Measurements from ENCODE around the gene FBXL4. TPM values are rescaled to one million over a fixed set of nuclear protein-coding genes. Genes with fewer than 3 reads are reported as not detected.

FBXL4 gene
- total and polyA plus RNA-seq, 2 of the 8 experiments (the other 6 are each of a cell fraction or from before 2014, with no cell fraction given), result 6.9 to 13.8 TPM

DNA sequence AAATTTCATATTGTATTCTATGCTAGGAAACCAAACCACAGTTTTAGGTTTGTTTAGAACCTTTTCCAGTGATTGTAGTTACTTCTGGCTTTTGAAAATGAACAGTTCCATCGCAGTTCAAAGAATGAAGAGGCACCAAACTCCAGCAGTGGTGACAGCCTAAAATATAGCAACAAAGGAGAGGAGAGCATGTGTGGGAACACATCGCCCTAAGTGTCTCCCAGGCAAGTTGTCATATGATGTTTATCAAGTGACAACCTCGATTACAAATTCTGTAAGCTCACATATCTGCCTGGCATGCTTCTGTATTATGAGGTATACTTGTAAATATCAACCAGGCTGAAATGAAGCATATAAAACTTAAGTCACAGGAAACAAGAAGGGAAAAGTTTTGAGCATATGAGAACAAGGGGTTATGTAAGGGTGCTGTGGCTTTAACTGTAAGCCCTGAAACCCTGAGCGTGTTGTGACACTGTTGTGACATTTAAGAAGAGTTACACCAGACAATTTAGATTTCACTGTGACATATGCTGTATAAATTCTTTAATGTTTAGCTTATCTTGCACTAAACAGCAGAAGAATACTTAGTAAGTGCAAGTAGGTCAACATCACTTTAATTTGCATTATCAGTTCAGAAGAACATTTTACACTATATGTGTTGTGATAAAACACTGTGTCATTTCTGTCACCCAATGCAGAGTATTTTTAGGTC, 29.1 kb upstream of the FBXL4 start:
- Histone ChIP-seq H3K9me3 (ENCODE audit: insufficient read depth in 2 of 2, low read depth in 1 of 2, low read length in 1 of 2) (no peaks in the 10 kb centered on the region), H2BK5ac (ENCODE audit: low read depth, low read length) (no peak overlapping the region), H3K14ac (ENCODE audit: insufficient read length) (no peak overlapping the region), H3K79me2 (ENCODE audit: control insufficient read depth in 1 of 2, insufficient read depth in 2 of 2, low read length in 2 of 2) (no peaks in the 10 kb centered on the region), H3K56ac (replicated peaks; ENCODE audit: insufficient read length, low read depth, low read length) (no peak overlapping the region), H2BK120ac (replicated peaks; ENCODE audit: low read depth, low read length) (no peak overlapping the region), H3K27me3 (replicated peaks in 1 of 4; ENCODE audit: control insufficient read depth in 3 of 4, extremely low read depth in 1 of 4, insufficient read depth in 3 of 4, low read length in 3 of 4) (no peaks in the 10 kb centered on the region), H3K27ac (ENCODE audit: low read depth, low read length) (no peak overlapping the region), H2BK12ac (ENCODE audit: low read depth, low read length) (no peak overlapping the region), H4K8ac (ENCODE audit: extremely low read depth, insufficient read depth, low read length) (no peak overlapping the region), H2BK15ac (ENCODE audit: low read length) (no peak overlapping the region), H3K36me3 (ENCODE audit: control insufficient read depth in 2 of 4, insufficient read depth in 4 of 4, low read length in 3 of 4) (no peaks in the 10 kb centered on the region), H3K4me2 (ENCODE audit: insufficient read depth in 1 of 2, low read depth in 2 of 2, low read length in 2 of 2) (no peak overlapping the region), H2AK5ac (ENCODE audit: low read depth, low read length) (no peak overlapping the region), H2AFZ (ENCODE audit: low read length) (no peak overlapping the region), H3K4ac (replicated peaks; ENCODE audit: insufficient read length, low read depth, low read length) (no peak overlapping the region), H3K18ac (ENCODE audit: extremely low read depth, low read length) (no peak overlapping the region), H4K5ac (ENCODE audit: insufficient read length, low read depth, low read length) (no peak overlapping the region), H3K23ac (ENCODE audit: insufficient read length) (no peak overlapping the region), H3K23me2 (ENCODE audit: low read depth, low read length) (no peaks in the 10 kb centered on the region), H2BK20ac (ENCODE audit: low read length) (no peak overlapping the region), H4K20me1 (replicated peaks in 1 of 2; ENCODE audit: control insufficient read depth in 1 of 2, insufficient read depth in 2 of 2, low read length in 2 of 2) (no peaks in the 10 kb centered on the region), H3K4me3 (ENCODE audit: extremely low read depth in 1 of 4, insufficient read depth in 2 of 4, low read depth in 3 of 4, low read length in 4 of 4) (no peak overlapping the region), H4K91ac (replicated peaks; ENCODE audit: insufficient read length, low read length) (no peak overlapping the region), H3K9ac (replicated peaks in 1 of 4; ENCODE audit: extremely low read depth in 1 of 4, low read depth in 3 of 4, low read length in 3 of 4) (no peak overlapping the region), H3K79me1 (ENCODE audit: low read depth, low read length) (no peaks in the 10 kb centered on the region), H3K4me1 (replicated peaks in 1 of 4; ENCODE audit: control insufficient read depth in 3 of 4, insufficient read depth in 4 of 4, low read length in 3 of 4) (no peaks in the 10 kb centered on the region)
- FAIRE-seq (no peak), DNase-seq (ENCODE audit: low read depth in 1 of 2, low spot score in 2 of 2) (no peak)
- ChIA-PET POLR2A (ENCODE audit: partially characterized antibody) (no interaction called here), CTCF (ENCODE audit: partially characterized antibody) (no interaction called here)
- 85% methylated on average over 4 of the region's 4 CpGs; no CpG with 5 or more reads in 1 of the 2 experiments for WGBS, 2 experiments (ENCODE audit: extremely low coverage in 1 of 2, insufficient coverage in 1 of 2, insufficient read length in 1 of 2, insufficient replicate concordance in 2 of 2, low coverage in 1 of 2, low lambda C conversion rate in 2 of 2, missing lambda C conversion rate in 1 of 2)
- TF ChIP-seq SIX5 (IDR thresholded peaks at IDR 0.05; ENCODE audit: low read depth, low read length), result no peak
- TF ChIP-seq CREB1 (IDR thresholded peaks at IDR 0.05), result no peak
- TF ChIP-seq BRCA1 (IDR thresholded peaks at IDR 0.05; ENCODE audit: low read depth, low read length), result no peak
- TF ChIP-seq JUND (IDR thresholded peaks at IDR 0.05; ENCODE audit: low read length), result no peak
- TF ChIP-seq, protein P1, sequence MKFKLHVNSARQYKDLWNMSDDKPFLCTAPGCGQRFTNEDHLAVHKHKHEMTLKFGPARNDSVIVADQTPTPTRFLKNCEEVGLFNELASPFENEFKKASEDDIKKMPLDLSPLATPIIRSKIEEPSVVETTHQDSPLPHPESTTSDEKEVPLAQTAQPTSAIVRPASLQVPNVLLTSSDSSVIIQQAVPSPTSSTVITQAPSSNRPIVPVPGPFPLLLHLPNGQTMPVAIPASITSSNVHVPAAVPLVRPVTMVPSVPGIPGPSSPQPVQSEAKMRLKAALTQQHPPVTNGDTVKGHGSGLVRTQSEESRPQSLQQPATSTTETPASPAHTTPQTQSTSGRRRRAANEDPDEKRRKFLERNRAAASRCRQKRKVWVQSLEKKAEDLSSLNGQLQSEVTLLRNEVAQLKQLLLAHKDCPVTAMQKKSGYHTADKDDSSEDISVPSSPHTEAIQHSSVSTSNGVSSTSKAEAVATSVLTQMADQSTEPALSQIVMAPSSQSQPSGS (IDR thresholded peaks at IDR 0.05; ENCODE audit: low read length), result no peak
- TF ChIP-seq GABPA (IDR thresholded peaks at IDR 0.05; ENCODE audit: borderline replicate concordance, insufficient read depth, low read length), result no peak
- TF ChIP-seq TCF12 (IDR thresholded peaks at IDR 0.05; ENCODE audit: low read depth, low read length), result no peak
- TF ChIP-seq SP1 (IDR thresholded peaks at IDR 0.05; ENCODE audit: low read depth, low read length), result no peak
- TF ChIP-seq CHD1 (IDR thresholded peaks at IDR 0.05; ENCODE audit: low read depth, low read length), result no peak
- TF ChIP-seq ASH2L (IDR thresholded peaks at IDR 0.05; ENCODE audit: low read length), result no peak
- no peak for TF ChIP-seq FOSL1 (IDR thresholded peaks at IDR 0.05; ENCODE audit: insufficient read depth, low read depth, low read length)
- TF ChIP-seq, protein P2, sequence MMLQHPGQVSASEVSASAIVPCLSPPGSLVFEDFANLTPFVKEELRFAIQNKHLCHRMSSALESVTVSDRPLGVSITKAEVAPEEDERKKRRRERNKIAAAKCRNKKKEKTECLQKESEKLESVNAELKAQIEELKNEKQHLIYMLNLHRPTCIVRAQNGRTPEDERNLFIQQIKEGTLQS (IDR thresholded peaks at IDR 0.05; ENCODE audit: insufficient read depth, low read depth, low read length), result no peak
- TF ChIP-seq RBBP5 (IDR thresholded peaks at IDR 0.05; ENCODE audit: borderline replicate concordance, low read depth, low read length), result no peak

Data from H1 (cell line).